Activated T-cell treated with anti-CD3 and anti-CD28 coated beads, Interleukin-2, amount 50 U/mL, for 4 hours (primary cell): ENCODE results near the gene CCT4. TPM values are rescaled to one million over a fixed set of nuclear protein-coding genes. Genes with fewer than 3 reads are reported as not detected.
"Not testable (repeated sequence)": the region's sequence is repeated elsewhere in the genome, so short reads cannot be mapped to it uniquely, and the experiment has no call there.

Experiments
- ATAC-seq, 2 donors: fragments of 200-7000 bp; cut with Tn5 transposase; one replicate each; pipeline ENCODE4 v1.10.0; 2021
- DNase-seq: peaks from one replicate; pipeline ENCODE4 v3.0.0-alpha.2; 2020
- H3K27me3 Mint-ChIP-seq: one replicate; pipeline ENCODE4 v1.8.0; 2021; ENCODE audit warnings: low read depth, mixed read lengths
- H3K36me3 Mint-ChIP-seq: one replicate; pipeline ENCODE4 v1.8.0; 2022; ENCODE audit warnings: mixed read lengths; ENCODE audit not compliant: insufficient read depth
- H3K4me1 Mint-ChIP-seq: one replicate; pipeline ENCODE4 v1.8.0; 2021; ENCODE audit warnings: low read depth, mixed read lengths
- H3K4me3 Mint-ChIP-seq: one replicate; pipeline ENCODE4 v1.8.0; 2021; ENCODE audit warnings: mild to moderate bottlenecking, moderate library complexity, mixed read lengths
- H3K9me3 Mint-ChIP-seq: one replicate; pipeline ENCODE4 v1.8.0; 2021; ENCODE audit warnings: mixed read lengths
- total RNA-seq, 3 donors: library from RNA; stranded (reverse); gene quantifications; one replicate each; pipeline ENCODE4 v1.2.1, GENCODE V29; 2021

The CCT4 gene
- total RNA-seq, 3 donors from 2014 or later, result 392 to 466 (median 441) TPM

DNA sequence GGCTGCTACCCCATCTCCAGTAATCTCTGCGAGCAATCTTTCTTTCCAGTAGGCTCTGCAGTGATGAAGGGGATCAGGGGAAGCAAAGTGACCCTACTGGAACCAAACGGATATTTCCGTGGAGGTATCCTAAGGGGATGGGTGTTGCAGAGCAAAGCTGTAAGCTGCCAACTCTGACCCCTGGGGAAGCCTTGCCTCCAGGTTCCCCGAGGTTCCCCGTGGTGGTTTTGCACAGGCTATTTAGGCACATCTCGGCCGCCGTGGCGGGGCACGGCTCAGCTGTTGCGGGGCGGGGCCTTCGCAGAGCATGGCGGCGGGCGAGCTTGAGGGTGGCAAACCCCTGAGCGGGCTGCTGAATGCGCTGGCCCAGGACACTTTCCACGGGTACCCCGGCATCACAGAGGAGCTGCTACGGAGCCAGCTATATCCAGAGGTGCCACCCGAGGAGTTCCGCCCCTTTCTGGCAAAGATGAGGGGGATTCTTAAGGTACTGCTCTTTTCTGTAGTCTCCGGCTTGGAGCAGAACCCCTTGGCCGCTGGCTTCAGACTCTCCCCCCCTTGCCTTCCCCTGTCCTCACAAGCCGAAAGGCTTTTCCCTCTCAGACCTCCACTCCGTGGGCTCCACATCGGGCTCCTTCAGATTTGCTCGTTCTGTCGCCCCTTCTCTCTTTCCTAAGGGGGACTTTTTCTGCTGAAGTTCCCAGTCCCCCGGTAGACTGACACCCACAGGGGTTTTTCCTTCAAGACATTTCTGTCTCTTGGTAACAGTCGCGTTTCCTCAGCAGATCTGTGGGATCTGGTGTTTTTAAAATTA, 17.1 kb upstream of the CCT4 start, which contains the start of gene COMMD1:
Gene COMMD1 (plus strand): TSS at position 303 of the 814 bp plus-strand sequence. CDS start 5 bp downstream, at position 308.
- H3K36me3 Mint-ChIP-seq, result no peaks in the 10 kb centered on the region
- peak within 1 kb of the TSS; percentile 98 for H3K4me3 Mint-ChIP-seq
- peak; percentile 73 for DNase-seq
- peaks cover 16% of the 10 kb centered on the region for H3K4me1 Mint-ChIP-seq
- peak; percentile 100 for ATAC-seq
- no peaks in the 10 kb centered on the region for H3K9me3 Mint-ChIP-seq
- H3K27me3 Mint-ChIP-seq, result no peaks in the 10 kb centered on the region

DNA sequence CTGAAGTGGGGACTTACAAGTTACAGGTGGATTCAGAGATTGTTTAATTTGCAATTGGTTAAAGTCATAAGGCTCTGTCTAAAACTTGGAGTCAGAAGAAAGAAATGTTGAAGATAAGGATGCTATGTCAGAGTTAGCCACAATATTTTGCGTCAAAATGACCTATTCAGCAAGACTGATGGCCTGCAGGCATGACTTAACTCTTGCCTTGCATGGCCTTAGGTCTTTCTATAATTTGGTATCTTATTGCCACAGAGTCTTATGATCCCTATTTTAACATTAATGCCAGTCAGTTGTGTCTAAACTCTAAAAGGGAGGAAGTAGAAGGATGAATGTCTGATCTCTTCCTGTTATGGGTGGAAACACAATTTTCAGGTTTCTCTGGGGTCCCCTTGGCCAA, 11.8 kb upstream of the CCT4 start:
- no peak overlapping the region for H3K4me3 Mint-ChIP-seq
- peaks cover 6% of the 10 kb centered on the region for H3K4me1 Mint-ChIP-seq
- H3K9me3 Mint-ChIP-seq, result no peaks in the 10 kb centered on the region
- H3K36me3 Mint-ChIP-seq, result no peaks in the 10 kb centered on the region
- no peaks in the 10 kb centered on the region for H3K27me3 Mint-ChIP-seq
- DNase-seq (no peak), ATAC-seq (no peak)

DNA sequence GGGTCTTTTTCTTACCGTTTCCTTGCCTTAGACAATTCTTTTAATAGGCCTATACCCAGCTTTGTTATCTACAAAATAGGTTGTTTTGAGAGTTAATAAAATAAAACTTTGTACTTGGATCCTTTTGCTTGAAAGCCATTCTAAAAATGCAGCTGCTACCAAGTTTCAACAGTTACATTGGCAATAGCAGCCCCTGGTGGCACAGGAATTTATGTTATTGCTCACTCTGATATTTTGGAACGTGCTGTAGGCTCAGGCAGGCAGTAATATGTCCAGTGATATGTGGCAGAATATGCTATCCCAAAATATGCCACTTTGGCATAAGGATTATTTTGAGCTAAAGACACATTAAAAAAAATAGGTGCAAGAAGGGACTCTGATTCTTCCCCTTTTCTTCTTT, 10.4 kb upstream of the CCT4 start:
- Mint-ChIP-seq H3K4me3 (no peak overlapping the region), H3K27me3 (no peaks in the 10 kb centered on the region), H3K4me1 (no peaks in the 10 kb centered on the region), H3K9me3 (no peaks in the 10 kb centered on the region), H3K36me3 (no peaks in the 10 kb centered on the region)
- DNase-seq (no peak), ATAC-seq (no peak)

DNA sequence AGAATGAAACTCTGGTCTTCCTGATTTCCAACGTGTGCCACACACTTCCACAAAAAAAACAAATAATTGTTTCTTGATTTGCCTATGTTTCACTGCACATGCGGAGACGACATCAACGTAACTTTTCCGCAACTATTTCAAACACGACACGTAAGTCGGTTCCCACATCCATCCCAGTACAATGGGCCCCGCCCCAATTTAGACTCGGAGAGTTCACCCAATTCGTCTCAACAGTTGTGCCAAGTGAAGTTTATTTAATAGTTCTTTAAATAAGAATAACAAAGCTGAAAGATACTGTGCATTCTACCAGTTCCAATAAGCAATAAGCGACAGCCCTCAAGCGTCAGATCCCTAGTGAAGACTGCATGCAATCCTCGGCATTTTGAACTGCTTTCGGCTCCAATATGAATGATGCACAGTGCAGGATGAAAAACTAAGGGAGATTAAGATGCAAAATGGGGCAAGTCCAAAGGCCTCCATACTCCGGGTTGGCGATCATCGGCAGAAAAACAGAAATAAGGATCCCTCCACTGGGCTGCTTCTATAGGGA, 664 bp downstream of the CCT4 start:
- peaks cover 28% of the 10 kb centered on the region for H3K4me1 Mint-ChIP-seq
- ATAC-seq (peak; percentile 9 to 14), DNase-seq (no peak)
- no peaks in the 10 kb centered on the region for H3K27me3 Mint-ChIP-seq
- peaks cover 19% of the 10 kb centered on the region for H3K36me3 Mint-ChIP-seq
- no peaks in the 10 kb centered on the region for H3K9me3 Mint-ChIP-seq
- H3K4me3 Mint-ChIP-seq, result peak overlapping the region; percentile 99

DNA sequence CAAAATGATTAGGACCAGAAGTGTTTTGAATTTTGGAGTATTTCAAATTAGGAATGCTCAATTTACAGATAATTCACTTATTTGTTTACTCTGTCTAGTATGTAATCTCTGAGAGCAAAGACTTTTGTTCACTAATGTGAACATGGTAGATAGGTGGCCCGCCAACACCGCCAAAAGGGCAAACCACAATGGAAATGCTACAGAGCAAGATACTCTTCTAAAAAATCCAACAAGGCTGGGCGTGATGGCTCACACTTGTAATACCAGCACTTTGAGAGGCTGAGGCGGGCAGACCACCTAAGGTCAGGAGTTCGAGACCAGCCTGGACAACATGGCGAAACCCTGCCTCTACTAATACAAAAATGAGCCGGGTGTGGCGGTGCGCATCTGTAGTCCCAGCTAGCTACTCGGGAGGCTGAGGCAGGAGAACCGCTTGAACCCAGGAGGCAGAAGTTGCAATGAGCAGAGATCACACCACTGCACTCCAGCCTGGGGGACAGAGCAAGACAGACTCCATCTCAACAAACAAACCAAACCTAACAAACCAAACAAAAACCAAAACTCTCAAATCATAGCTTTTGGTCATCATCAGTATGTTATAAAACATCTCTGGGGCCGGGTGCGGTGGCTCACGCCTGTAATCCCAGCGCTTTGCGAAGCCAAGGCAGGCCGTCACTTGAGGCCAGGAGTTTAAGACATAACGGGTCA, 2.4 kb downstream of the CCT4 start:
- ATAC-seq (no peak), DNase-seq (peak; percentile 20)
- Mint-ChIP-seq H3K4me1 (peaks cover 28% of the 10 kb centered on the region), H3K27me3 (no peaks in the 10 kb centered on the region), H3K4me3 (peak overlapping the region; percentile 99), H3K9me3 (no peaks in the 10 kb centered on the region), H3K36me3 (peaks cover 23% of the 10 kb centered on the region)

DNA sequence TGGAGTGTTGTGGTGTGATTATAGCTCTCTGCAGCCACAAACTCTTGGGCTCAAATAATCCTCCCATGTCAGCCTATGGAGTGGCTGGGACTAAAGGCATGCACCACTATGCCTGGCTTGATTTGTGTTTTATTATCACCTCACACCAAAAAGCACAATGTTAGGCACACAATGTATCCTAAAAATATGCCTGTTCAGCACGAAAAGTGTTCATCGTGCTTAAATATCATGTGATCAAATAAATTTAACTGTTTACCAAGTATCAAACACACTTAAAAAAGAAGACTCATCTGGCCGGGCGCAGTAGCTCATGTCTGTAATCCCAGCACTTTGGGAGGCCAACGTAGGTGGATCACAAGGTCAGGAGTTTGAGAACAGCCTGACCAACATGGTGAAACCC, 5.6 kb downstream of the CCT4 start:
- H3K4me1 Mint-ChIP-seq, result peaks cover 25% of the 10 kb centered on the region
- no peak for ATAC-seq
- no peak overlapping the region for H3K4me3 Mint-ChIP-seq
- no peaks in the 10 kb centered on the region for H3K27me3 Mint-ChIP-seq
- H3K36me3 Mint-ChIP-seq, result peaks cover 32% of the 10 kb centered on the region
- no peaks in the 10 kb centered on the region for H3K9me3 Mint-ChIP-seq
- DNase-seq, result no peak

DNA sequence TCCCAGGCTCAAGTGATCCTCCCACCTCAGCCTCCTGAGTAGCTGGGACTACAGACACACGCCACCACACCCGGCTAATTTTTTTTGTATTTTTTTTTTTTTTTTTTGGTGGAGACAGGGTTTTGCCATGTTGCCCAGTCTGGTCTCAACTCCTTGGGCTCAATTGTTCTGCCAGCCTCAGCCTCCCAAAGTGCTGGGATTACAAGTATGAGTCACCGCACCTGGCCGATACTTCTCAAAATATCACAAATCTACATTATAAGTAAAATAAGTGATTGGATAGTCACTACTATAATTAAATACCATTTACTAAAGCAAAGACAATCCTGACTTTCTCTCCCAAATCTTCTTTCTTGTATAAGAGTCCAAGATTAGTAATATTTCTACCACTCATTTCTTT, 9.1 kb downstream of the CCT4 start:
- peaks cover 26% of the 10 kb centered on the region for H3K36me3 Mint-ChIP-seq
- not testable (repeated sequence) for ATAC-seq, H3K4me1 Mint-ChIP-seq, H3K4me3 Mint-ChIP-seq, H3K27me3 Mint-ChIP-seq, DNase-seq, H3K9me3 Mint-ChIP-seq

DNA sequence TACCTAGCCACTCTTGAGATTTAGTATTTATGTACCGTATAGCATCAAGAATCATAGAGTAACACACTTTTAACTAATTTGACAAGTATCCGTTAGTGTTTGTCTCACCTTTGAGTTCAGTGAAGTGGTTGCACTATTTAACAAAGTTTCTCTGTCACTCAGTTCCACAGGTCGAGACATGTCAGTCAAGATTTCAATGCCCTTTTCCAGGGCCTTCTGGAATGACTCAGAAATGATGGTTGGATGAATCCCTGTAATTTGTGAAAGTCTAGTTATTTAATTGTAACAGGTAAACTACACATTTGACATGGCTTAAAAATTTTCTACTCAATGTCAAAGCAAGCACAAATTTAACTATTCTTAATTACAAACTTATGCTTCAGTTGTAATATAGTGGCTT, 9.7 kb downstream of the CCT4 start:
- no peak for ATAC-seq
- H3K36me3 Mint-ChIP-seq, result peaks cover 27% of the 10 kb centered on the region
- H3K9me3 Mint-ChIP-seq, result no peaks in the 10 kb centered on the region
- no peak for DNase-seq
- H3K27me3 Mint-ChIP-seq, result no peaks in the 10 kb centered on the region
- H3K4me3 Mint-ChIP-seq, result no peak overlapping the region
- H3K4me1 Mint-ChIP-seq, result no peaks in the 10 kb centered on the region

DNA sequence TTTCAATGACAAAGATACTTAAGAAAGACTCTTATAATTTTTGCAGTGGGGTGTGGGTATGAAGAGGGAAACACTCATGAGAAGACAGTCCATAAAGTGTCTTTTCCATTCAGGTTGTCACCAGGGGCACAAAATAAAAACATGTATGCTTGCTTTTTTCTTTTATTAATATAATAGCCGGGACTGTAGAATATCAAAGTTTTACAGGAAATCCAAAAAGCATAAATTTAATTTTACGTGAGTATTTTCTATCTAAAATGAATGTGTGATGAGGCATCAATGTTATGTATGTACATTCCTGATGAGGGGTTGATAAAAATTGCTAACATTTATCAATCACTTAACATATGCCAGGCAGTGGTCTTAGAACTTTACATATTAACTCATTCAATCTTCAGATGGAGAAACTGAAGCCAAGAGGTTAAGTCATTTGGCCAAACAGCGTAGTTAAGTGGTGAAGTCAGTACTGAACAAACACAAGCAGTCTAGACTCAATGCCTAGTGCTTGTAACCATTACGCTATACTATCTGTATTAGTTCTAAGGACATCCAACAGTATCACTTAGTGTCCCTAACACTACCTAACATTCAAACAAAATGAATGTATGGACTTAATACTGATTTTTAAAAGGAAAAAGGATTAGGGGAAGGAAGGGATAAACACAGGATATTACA, 10.7 kb downstream of the CCT4 start:
- Mint-ChIP-seq H3K4me1 (no peaks in the 10 kb centered on the region), H3K36me3 (peaks cover 26% of the 10 kb centered on the region), H3K27me3 (no peaks in the 10 kb centered on the region), H3K4me3 (no peak overlapping the region), H3K9me3 (no peaks in the 10 kb centered on the region)
- ATAC-seq (no peak), DNase-seq (no peak)

DNA sequence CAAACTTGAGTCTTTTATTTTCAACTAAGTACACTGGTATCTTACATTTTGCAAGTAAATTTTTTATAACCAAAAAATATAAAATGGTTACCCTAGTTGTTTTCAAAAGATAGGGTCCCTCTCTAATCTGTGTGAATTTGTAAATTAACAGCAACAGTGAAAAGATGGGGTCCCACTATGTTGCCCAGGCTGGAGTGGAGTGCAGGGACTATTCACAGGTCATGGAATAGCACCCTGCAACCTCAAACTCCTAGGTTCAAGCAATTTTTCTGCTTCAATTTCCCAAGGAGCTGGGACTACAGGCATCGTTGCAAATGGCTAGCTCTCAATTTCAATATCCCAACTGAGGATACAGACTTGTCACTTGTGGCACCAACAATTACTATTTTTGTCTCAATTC, 12.1 kb downstream of the CCT4 start:
- Mint-ChIP-seq H3K4me1 (peaks cover under 1% of the 10 kb centered on the region), H3K27me3 (no peaks in the 10 kb centered on the region), H3K9me3 (no peaks in the 10 kb centered on the region), H3K4me3 (no peak overlapping the region), H3K36me3 (peaks cover 26% of the 10 kb centered on the region)
- no peak for DNase-seq
- ATAC-seq, result no peak

DNA sequence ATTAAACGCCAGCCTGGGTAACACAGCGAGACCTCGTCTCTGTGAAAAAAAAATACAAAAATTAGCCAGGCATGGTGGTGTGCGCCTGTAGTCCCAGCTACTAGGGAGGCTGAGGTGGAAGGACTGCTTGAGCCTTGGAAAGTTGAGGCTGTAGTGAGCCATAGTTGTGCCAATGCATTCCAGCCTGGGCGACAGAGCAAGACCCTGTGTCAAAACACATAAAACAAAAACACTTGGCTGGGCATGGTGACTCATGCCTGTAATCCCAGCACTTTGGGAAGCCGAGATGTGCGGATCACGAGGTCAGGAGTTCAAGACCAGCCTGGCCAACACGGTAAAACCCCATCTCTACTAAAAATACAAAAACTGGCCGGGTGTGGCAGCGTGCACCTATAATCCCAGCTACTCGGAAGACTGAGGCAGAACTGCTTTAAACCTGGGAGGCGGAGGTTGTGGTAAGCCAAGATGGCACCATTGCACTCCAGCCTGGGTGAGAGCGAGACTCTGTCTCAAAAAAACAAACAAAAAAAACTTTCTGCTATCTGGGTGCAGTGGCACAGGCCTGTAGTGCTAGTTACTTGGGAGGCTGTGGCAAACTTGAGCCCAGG, 21.9 kb downstream of the CCT4 start:
- H3K4me3 Mint-ChIP-seq, H3K9me3 Mint-ChIP-seq, H3K27me3 Mint-ChIP-seq, H3K4me1 Mint-ChIP-seq, DNase-seq, ATAC-seq: not testable (repeated sequence)
- peaks cover 45% of the 10 kb centered on the region for H3K36me3 Mint-ChIP-seq

DNA sequence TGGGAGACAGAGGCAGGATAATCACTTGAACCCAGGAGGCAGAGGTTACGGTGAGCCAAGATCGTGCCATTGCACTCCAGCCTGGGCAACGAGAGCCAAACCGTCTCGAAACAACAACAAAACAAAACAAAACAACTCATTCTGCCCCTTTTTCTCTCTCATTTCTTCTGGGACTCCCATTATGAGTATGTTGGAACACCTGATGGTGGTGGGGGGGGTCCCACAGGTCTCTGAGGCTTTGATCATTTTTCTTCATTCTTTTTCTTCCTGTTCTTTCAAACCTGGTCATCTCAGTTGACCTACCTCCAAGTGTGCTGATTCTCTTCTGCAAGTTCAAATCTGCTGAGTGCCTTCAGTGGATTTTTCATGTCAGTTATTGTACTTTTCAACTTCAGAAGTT, 26.4 kb downstream of the CCT4 start:
- Mint-ChIP-seq H3K4me3 (no peak overlapping the region), H3K9me3 (peaks cover 7% of the 10 kb centered on the region), H3K27me3 (no peaks in the 10 kb centered on the region)

DNA sequence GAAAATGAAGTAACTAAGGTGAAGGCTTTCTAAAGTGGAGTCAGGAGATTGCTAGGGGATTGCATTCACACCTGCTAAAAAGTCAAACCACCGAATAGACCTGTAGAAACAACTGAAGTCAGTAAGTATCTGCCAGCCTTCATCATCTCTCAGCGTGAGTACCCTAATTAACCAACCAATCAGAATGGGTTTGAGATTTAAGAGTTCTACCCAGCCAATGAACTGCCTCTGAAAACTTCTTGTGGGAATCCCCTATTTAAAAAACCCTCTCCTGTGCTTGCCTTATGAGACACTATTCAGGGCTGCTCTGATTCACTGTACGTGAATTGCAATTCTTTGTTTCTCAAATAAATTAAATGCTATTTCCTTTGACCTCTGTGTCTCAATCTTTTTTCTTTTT, 31.2 kb downstream of the CCT4 start:
- H3K36me3 Mint-ChIP-seq, result peaks cover 4% of the 10 kb centered on the region
- H3K27me3 Mint-ChIP-seq, result no peaks in the 10 kb centered on the region
- H3K4me1 Mint-ChIP-seq, result peaks cover 17% of the 10 kb centered on the region
- ATAC-seq (no peak), DNase-seq (no peak)
- H3K9me3 Mint-ChIP-seq, result peaks cover 3% of the 10 kb centered on the region
- H3K4me3 Mint-ChIP-seq, result no peak overlapping the region

More for the DNA sequence above, 26.4 kb downstream of the CCT4 start:
- H3K4me1 Mint-ChIP-seq, result no peaks in the 10 kb centered on the region
- ATAC-seq (no peak), DNase-seq (no peak)
- H3K36me3 Mint-ChIP-seq, result peaks cover 28% of the 10 kb centered on the region

DNA sequence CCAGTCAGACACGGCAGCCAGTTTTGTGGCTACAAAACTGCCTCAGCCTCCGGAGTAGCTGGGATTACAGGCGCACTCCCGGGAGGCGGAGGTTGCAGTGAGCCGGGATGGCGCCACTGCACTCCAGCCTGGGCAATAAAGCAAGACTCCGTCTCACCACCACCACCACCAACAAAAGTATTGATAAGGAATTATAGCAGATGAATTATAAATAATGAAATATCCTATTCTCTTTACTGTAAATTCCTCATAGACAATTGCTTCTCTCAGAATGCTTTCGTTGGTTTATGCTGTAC, 33.2 kb downstream of the CCT4 start:
- Mint-ChIP-seq H3K36me3 (no peaks in the 10 kb centered on the region), H3K4me1 (peaks cover 17% of the 10 kb centered on the region), H3K9me3 (no peaks in the 10 kb centered on the region), H3K4me3 (peak overlapping the region; percentile 93), H3K27me3 (no peaks in the 10 kb centered on the region)
- ATAC-seq (no peak), DNase-seq (no peak)
